Esophagus muscularis mucosa (tissue), 4 donors: ENCODE measurements around the gene SLC25A1. TPM values are rescaled to one million over a fixed set of nuclear protein-coding genes. Genes with fewer than 3 reads are reported as not detected.

Experiments used
- DNase-seq: peaks from one replicate; pipeline ENCODE4 v3.0.0-alpha.2; 2017; ENCODE audit errors: extremely low spot score
- H3K27ac ChIP-seq, 4 donors: fragments of 200-600 bp; sonication (generic); replicated peaks in 1 of 4; 1 replicate in 3 of 4; 2 replicates in 1 of 4; pipeline ENCODE4 v1.5.1; 2016 to 2019; ENCODE audit warnings: mild to moderate bottlenecking in 1 of 4
- H3K27me3 ChIP-seq, 4 donors: fragments of 200-600 bp; sonication (generic); one replicate each; pipeline versions ENCODE4 v1.5.1 to v1.6.0; 2016 to 2019
- H3K36me3 ChIP-seq, 4 donors: fragments of 200-600 bp; sonication (generic); one replicate each; pipeline ENCODE4 v1.5.1; 2016 to 2019
- H3K4me1 ChIP-seq, 4 donors: fragments of 200-600 bp; sonication (generic); one replicate each; pipeline ENCODE4 v1.5.1; 2016 to 2019
- H3K4me3 ChIP-seq, 4 donors: fragments of 200-600 bp; sonication (generic); 1 replicate in 2 of 4; 2 replicates in 2 of 4; pipeline ENCODE4 v1.5.1; 2016 to 2019; ENCODE audit warnings: mild to moderate bottlenecking in 4 of 4, moderate library complexity in 1 of 4
- H3K9me3 ChIP-seq, 4 donors: fragments of 200-600 bp; sonication (generic); 1 replicate in 3 of 4; 2 replicates in 1 of 4; pipeline ENCODE4 v1.5.1; 2016 to 2019
- EP300 ChIP-seq: sonication (generic); formaldehyde crosslinking; IDR thresholded peaks from one replicate; pipeline ENCODE4 v1.6.1; 2017; ENCODE audit warnings: antibody characterized with exemption
- POLR2A ChIP-seq: fragments of 450-650 bp; IDR thresholded peaks from one replicate; pipeline ENCODE4 v1.6.1; 2017; ENCODE audit warnings: antibody characterized with exemption, moderate library complexity, mild to moderate bottlenecking, low read depth
- POLR2AphosphoS5 ChIP-seq, 2 donors: sonication (generic); formaldehyde crosslinking; IDR thresholded peaks; one replicate each; pipeline ENCODE4 v1.6.1; 2017; ENCODE audit warnings: antibody characterized with exemption in 2 of 2
- WGBS: methylation state at CpG from one replicate; pipeline ENCODE4 v1.1.5; 2018; 5-methylcytosine and 5-hydroxymethylcytosine counted together
- intact Hi-C: fragments of 100-400 bp; cut with DNase I; formaldehyde crosslinking; loops from one replicate; pipeline ENCODE4 v1.15.1; 2023
- total RNA-seq, 4 donors: library from RNA; depleted of rRNA; stranded (reverse); fragments of >200 nt; gene quantifications; one replicate each; pipeline versions ENCODE4 v1.1.0 to v1.2.1, GENCODE V29; 2016
- TF ChIP-seq, protein P1 (sequence below), 3 experiments: fragments of 200-600 bp in 2 of 3; fragments of 450-650 bp in 1 of 3; sonication (generic) in 2 of 3; IDR thresholded peaks; one replicate each; pipeline ENCODE4 v1.5.1; 2017 to 2019; ENCODE audit warnings: antibody characterized with exemption in 3 of 3, mild to moderate bottlenecking in 2 of 3, moderate library complexity in 1 of 3

SLC25A1 gene
- total RNA-seq, 4 donors from 2014 or later: 57.3 to 88.9 (median 71.8) TPM

DNA sequence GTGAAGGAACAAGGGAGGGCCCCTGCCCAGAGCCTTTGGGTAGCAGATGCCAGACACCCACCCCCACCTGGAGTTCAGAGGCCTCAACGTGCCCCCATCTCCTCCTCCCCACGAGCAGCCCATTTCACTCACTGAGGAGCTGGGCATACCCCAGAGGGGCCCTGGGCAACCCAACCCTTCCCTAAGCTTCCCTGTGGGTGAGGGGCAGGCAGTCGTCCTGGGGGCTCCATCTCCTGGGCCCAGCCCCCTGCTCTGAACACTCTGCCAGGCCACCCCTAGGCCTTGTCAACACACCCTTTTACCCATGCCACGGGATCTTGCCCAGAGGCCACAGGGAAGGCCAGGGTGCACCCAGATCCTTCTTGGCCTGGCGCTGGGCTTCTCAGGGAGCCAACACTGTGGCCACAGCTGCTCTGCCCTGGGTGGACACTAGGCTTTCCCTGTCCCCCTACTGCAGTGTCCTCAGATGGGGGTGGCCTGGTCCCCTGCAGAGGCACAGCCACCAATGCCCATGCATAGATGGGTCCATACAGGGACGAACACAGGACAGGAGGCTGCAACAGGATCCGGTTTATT lies 3.4 kb downstream of the SLC25A1 start:
- Histone ChIP-seq H3K27me3 (peaks cover 0 to under 1% (median 0%) of the 10 kb centered on the region in 4 donors), H3K4me1 (peaks cover 61 to 85% (median 80%) of the 10 kb centered on the region in 4 donors), H3K36me3 (peaks cover 0 to 9% (median 0%) of the 10 kb centered on the region in 4 donors), H3K4me3 (no peak overlapping the region), H3K9me3 (no peaks in the 10 kb centered on the region), H3K27ac (peak overlapping the region in 3 of 4 donors; percentile 3 to 36 (median 28))
- TF ChIP-seq EP300: no peak
- TF ChIP-seq POLR2A: no peak
- no peak for TF ChIP-seq POLR2AphosphoS5 (IDR thresholded peaks at IDR 0.05)
- TF ChIP-seq, protein P1, sequence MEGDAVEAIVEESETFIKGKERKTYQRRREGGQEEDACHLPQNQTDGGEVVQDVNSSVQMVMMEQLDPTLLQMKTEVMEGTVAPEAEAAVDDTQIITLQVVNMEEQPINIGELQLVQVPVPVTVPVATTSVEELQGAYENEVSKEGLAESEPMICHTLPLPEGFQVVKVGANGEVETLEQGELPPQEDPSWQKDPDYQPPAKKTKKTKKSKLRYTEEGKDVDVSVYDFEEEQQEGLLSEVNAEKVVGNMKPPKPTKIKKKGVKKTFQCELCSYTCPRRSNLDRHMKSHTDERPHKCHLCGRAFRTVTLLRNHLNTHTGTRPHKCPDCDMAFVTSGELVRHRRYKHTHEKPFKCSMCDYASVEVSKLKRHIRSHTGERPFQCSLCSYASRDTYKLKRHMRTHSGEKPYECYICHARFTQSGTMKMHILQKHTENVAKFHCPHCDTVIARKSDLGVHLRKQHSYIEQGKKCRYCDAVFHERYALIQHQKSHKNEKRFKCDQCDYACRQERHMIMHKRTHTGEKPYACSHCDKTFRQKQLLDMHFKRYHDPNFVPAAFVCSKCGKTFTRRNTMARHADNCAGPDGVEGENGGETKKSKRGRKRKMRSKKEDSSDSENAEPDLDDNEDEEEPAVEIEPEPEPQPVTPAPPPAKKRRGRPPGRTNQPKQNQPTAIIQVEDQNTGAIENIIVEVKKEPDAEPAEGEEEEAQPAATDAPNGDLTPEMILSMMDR (IDR thresholded peaks at IDR 0.05): no peak
- intact Hi-C loops: loop anchor here (5.0 kb wide), 2 partner anchors 33 to 257 kb away; partner anchors contain the start of genes ESS2, HIRA and MRPL40
- WGBS: 60% methylated on average over 5 of the region's 7 CpGs
- no peak for DNase-seq

DNA sequence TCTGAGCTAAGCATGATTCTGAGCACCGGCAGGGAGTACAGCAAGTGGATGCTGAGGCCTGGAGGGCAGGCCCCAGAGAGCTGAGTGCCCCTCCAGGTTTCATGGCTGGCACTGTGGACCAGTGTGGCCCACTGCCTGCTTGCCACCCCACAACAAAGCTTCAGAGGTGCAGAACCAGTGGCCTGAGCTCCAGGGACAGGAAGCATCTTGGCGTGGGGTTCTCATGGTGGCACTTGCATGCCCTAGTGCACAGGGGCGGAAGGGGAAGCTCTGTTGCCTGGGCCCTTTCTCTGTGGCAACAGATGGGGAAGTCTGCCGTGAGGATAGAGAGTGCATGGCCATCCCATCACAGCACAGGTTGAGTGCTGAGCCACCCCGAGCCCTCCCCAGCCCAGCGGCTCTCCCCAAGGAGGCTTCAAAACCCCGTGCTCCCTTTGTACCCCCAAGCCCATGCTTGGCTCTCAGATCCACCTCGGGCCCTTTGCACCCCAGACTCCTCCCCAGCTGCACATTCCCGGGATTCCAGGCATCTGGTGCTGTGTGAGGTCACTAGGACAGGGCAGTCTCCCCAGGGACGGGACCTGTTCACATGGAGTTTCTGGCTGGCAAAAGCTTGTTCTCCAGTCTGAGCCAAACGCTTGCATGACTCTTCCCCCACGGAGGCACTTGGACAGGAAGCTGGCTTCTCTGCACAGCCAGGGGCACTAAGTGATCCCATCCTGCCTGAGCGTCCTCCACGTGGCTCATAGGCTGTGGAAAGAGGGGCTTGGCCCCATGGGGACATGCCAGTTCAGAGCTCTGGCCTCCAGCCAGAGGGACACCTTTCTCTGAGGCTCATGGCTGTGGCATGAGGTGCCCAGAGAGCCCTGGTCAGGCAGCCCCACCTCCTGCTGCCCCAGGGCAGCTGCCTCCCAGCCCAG lies 4.2 kb downstream of the SLC25A1 start:
- intact Hi-C loops: loop anchor here (5.0 kb wide), 2 partner anchors 32 to 258 kb away; partner anchors contain the start of genes ESS2, HIRA and MRPL40
- H3K27ac ChIP-seq: peak overlapping the region in 3 of 4 donors; percentile 13 to 36 (median 28)
- peaks cover 0 to 9% (median 0%) of the 10 kb centered on the region in 4 donors for H3K36me3 ChIP-seq
- TF ChIP-seq POLR2A: no peak
- TF ChIP-seq EP300: no peak
- TF ChIP-seq POLR2AphosphoS5 (IDR thresholded peaks at IDR 0.05): no peak
- TF ChIP-seq, protein P1 (IDR thresholded peaks at IDR 0.05): no peak
- no peak for DNase-seq
- no peaks in the 10 kb centered on the region for H3K9me3 ChIP-seq
- 56% methylated on average over 3 of the region's 14 CpGs for WGBS
- no peak overlapping the region for H3K4me3 ChIP-seq
- H3K27me3 ChIP-seq: peaks cover 0 to 8% (median 2%) of the 10 kb centered on the region in 4 donors
- H3K4me1 ChIP-seq: peaks cover 69 to 87% (median 83%) of the 10 kb centered on the region in 4 donors

DNA sequence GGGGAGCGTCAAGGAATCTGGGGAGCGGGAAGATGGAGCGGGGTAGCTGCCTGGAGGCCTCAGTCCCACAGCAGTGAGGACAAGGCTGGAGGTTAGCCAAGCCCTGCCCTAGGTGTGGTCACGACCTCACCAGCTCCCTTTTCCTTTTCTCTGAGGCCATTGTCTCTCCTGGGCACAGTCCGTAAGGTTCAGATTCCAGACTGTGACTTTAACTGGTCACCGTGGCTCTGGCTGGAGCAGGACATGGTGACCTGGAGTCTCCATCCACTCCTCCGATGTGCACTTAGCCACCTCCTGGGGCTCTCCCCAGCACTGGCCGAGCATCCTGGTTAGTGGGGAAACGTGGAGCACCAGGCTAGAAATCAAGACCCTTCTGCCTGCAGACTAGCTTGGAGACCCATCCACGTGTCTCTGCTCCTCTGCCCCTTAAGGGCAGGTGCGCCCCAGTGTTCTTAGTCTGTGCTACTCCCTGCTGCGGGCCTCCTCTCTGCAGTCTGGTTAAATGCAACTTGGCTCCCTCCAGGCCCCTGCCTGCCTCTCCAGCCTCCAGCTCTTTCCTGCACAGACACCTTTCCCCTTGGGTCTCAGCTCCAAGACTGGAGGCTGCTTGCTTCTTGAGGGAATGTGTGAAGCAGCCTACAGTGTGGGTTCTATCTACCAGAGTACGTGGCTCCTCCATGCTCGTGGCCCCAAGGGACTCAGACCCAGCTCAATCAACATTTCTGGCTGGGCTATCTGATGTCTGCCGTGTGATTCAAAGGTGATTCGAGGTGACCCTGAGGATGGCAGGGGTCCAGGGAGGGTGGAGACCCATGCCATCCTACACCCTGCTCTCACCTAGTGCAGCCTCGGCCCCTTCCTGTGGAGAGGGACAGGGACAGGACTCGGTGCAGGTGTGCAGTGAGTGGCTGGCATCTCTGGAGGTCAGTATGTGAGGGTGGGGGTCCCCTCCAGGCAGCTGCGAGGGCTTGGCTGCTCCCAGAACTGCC lies 5.2 kb downstream of the SLC25A1 start:
- intact Hi-C loops: no loop called here
- DNase-seq: no peak
- WGBS: 75% methylated on average over 16 of the region's 19 CpGs

More for the DNA sequence above, 5.2 kb downstream of the SLC25A1 start:
- peaks cover 73 to 87% (median 82%) of the 10 kb centered on the region in 4 donors for H3K4me1 ChIP-seq
- peak overlapping the region in 1 of 4 donors; percentile 69 for H3K4me3 ChIP-seq
- H3K36me3 ChIP-seq: peaks cover 0 to 9% (median 0%) of the 10 kb centered on the region in 4 donors
- H3K27ac ChIP-seq: peak overlapping the region in 2 of 4 donors; percentile 28 to 92
- H3K27me3 ChIP-seq: peaks cover 0 to 18% (median 10%) of the 10 kb centered on the region in 4 donors
- no peaks in the 10 kb centered on the region for H3K9me3 ChIP-seq
- TF ChIP-seq POLR2AphosphoS5 (IDR thresholded peaks at IDR 0.05) (no peak), POLR2A (no peak), EP300 (no peak)
- TF ChIP-seq, protein P1 (IDR thresholded peaks at IDR 0.05): no peak
